Keratinocyte (primary cell): Measurements from ENCODE around the gene MBNL2. TPM values are rescaled to one million over a fixed set of nuclear protein-coding genes. Genes with fewer than 3 reads are reported as not detected.

Experiments
- DNase-seq: peaks from one replicate; pipeline ENCODE4 v3.0.0-alpha.2; 2011; ENCODE audit warnings: low read depth, missing footprints, low spot score
- FAIRE-seq: peaks from 2 replicates; lab custom pipeline; 2011; peaks lifted over from hg19 to GRCh38; lab: Jason Lieb, UNC
- H2AFZ ChIP-seq: 2 replicates; pipeline ENCODE4 v1.6.0; 2012; ENCODE audit warnings: low read length, control low read depth, inconsistent platforms; ENCODE audit not compliant: control insufficient read depth
- H3K27ac ChIP-seq: 2 replicates; pipeline ENCODE4 v1.5.1; 2011; ENCODE audit warnings: low read length; ENCODE audit not compliant: control insufficient read depth, insufficient read depth
- H3K27me3 ChIP-seq: 3 replicates; pipeline ENCODE4 v1.6.0; 2011; ENCODE audit warnings: low read length; ENCODE audit not compliant: control insufficient read depth, insufficient read depth; ENCODE audit errors: extremely low read depth
- H3K36me3 ChIP-seq, 2 experiments: 2 replicates in 1 of 2; 3 replicates in 1 of 2; pipeline ENCODE4 v1.5.1; 2011; ENCODE audit warnings: low read length in 2 of 2, mild to moderate bottlenecking in 1 of 2; ENCODE audit not compliant: control insufficient read depth in 2 of 2, insufficient read depth in 2 of 2; ENCODE audit errors: extremely low read depth in 1 of 2
- H3K4me1 ChIP-seq: 3 replicates; pipeline ENCODE4 v1.5.1; 2011; ENCODE audit warnings: low read length; ENCODE audit not compliant: control insufficient read depth, insufficient read depth; ENCODE audit errors: extremely low read depth
- H3K4me2 ChIP-seq: 3 replicates; pipeline ENCODE4 v1.6.0; 2011; ENCODE audit warnings: low read depth, low read length; ENCODE audit not compliant: control insufficient read depth, insufficient read depth; ENCODE audit errors: extremely low read depth
- H3K4me3 ChIP-seq, 3 experiments: fragments of 200-600 bp in 1 of 3; sonication (generic) in 1 of 3; 2 replicates in 2 of 3; 3 replicates in 1 of 3; pipeline ENCODE4 v1.5.1; 2011 to 2016; ENCODE audit warnings: low read length in 3 of 3, mild to moderate bottlenecking in 3 of 3, control low read depth in 2 of 3, inconsistent platforms in 1 of 3, low read depth in 1 of 3, mixed read lengths in 1 of 3, mixed run types in 1 of 3, moderate library complexity in 1 of 3; ENCODE audit not compliant: control insufficient read depth in 2 of 3, insufficient read depth in 2 of 3; ENCODE audit errors: extremely low read depth in 1 of 3
- H3K79me2 ChIP-seq: 2 replicates; pipeline ENCODE4 v1.6.0; 2012; ENCODE audit warnings: low read length; ENCODE audit not compliant: control insufficient read depth, insufficient read depth
- H3K9ac ChIP-seq: 3 replicates; pipeline ENCODE4 v1.6.0; 2011; ENCODE audit warnings: low read length; ENCODE audit not compliant: control insufficient read depth, insufficient read depth; ENCODE audit errors: extremely low read depth
- H3K9me1 ChIP-seq: 3 replicates; pipeline ENCODE4 v1.6.0; 2011; ENCODE audit warnings: low read length; ENCODE audit not compliant: control insufficient read depth, insufficient read depth; ENCODE audit errors: extremely low read depth
- H3K9me3 ChIP-seq: 2 replicates; pipeline ENCODE4 v1.5.1; 2012; ENCODE audit warnings: low read depth, low read length; ENCODE audit not compliant: control insufficient read depth
- H4K20me1 ChIP-seq: 3 replicates; pipeline ENCODE4 v1.6.0; 2011; ENCODE audit warnings: low read length; ENCODE audit not compliant: control insufficient read depth, insufficient read depth; ENCODE audit errors: extremely low read depth
- EZH2 ChIP-seq: IDR thresholded peaks from one replicate; pipeline ENCODE4 v1.6.1; 2012; ENCODE audit warnings: inconsistent platforms, mild to moderate bottlenecking, low read length, moderate library complexity
- dilution Hi-C: fragments of 300-500 bp; cut with MboI; formaldehyde crosslinking; loops from one replicate; pipeline ENCODE4 v1.7.0; 2020; ENCODE audit warnings: low sequenced_read_pairs; ENCODE audit not compliant: extremely low pct_ligation_motif_present
- polyA plus RNA-seq, 5 experiments: library from polyadenylated mRNA; depleted of rRNA in 3 of 5; stranded (reverse) in 3 of 5; stranded (forward) in 1 of 5; unstranded in 1 of 5; fragments of >200 nt; gene quantifications; 1 replicate in 1 of 5; 2 replicates in 3 of 5; 3 replicates in 1 of 5; pipeline versions ENCODE4 v1.2.1 to v1.2.3, GENCODE V29; 2011 to 2012; ENCODE audit warnings: missing spikeins in 2 of 5, low read depth in 1 of 5, low replicate concordance in 1 of 5
- TF ChIP-seq, protein P1 (sequence below), 3 experiments: IDR thresholded peaks in 1 of 3; conservative IDR thresholded peaks in 1 of 3; optimal IDR thresholded peaks in 1 of 3; 2 replicates in 2 of 3; 3 replicates in 1 of 3; pipeline versions ENCODE3 to v1.5.1; 2011; ENCODE audit warnings: low read length in 3 of 3, mild to moderate bottlenecking in 3 of 3, moderate library complexity in 2 of 3, control low read depth in 1 of 3, inconsistent platforms in 1 of 3; ENCODE audit not compliant: insufficient read depth in 2 of 3; ENCODE audit errors: extremely low read depth in 1 of 3

Gene MBNL2
- polyA plus RNA-seq, 1 donor (not counting 4 experiments of a cell fraction or from before 2014, with no cell fraction given): 28.4 TPM

DNA sequence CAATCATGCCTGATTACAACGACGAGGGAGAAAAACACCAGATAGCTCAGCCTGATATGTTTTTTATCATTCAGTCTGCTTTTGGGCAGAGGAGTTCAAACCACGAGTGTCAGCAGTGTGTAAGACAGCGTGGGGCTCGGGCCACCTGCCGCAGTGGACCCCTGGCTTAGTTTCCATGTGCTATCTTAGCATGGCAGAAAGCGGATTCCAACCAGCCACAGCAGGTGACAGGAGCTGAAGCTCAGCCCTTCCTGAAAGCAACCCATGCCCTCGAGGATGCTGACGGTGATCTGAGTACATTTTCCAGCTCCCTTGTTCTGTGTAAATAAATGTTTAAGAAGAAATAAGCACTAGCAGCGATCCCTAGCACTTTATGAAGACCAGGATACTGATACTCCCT is 32.2 kb upstream of the MBNL2 start:
- Histone ChIP-seq H2AFZ (no peak overlapping the region), H3K27me3 (no peaks in the 10 kb centered on the region), H4K20me1 (no peaks in the 10 kb centered on the region), H3K4me1 (peaks cover 23% of the 10 kb centered on the region), H3K4me2 (no peak overlapping the region), H3K79me2 (no peaks in the 10 kb centered on the region), H3K9ac (no peak overlapping the region), H3K9me3 (no peaks in the 10 kb centered on the region), H3K36me3 (no peaks in the 10 kb centered on the region), H3K27ac (no peak overlapping the region), H3K9me1 (no peaks in the 10 kb centered on the region), H3K4me3 (no peak overlapping the region)
- dilution Hi-C loops: no loop called here
- FAIRE-seq: no peak
- no peak for DNase-seq
- TF ChIP-seq, protein P1, sequence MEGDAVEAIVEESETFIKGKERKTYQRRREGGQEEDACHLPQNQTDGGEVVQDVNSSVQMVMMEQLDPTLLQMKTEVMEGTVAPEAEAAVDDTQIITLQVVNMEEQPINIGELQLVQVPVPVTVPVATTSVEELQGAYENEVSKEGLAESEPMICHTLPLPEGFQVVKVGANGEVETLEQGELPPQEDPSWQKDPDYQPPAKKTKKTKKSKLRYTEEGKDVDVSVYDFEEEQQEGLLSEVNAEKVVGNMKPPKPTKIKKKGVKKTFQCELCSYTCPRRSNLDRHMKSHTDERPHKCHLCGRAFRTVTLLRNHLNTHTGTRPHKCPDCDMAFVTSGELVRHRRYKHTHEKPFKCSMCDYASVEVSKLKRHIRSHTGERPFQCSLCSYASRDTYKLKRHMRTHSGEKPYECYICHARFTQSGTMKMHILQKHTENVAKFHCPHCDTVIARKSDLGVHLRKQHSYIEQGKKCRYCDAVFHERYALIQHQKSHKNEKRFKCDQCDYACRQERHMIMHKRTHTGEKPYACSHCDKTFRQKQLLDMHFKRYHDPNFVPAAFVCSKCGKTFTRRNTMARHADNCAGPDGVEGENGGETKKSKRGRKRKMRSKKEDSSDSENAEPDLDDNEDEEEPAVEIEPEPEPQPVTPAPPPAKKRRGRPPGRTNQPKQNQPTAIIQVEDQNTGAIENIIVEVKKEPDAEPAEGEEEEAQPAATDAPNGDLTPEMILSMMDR (optimal IDR thresholded peaks at IDR 0.05 in 1 of 3, IDR thresholded peaks at IDR 0.05 in 1 of 3, conservative IDR thresholded peaks at IDR 0.05 in 1 of 3; ENCODE audit: extremely low read depth in 1 of 3, insufficient read depth in 2 of 3, low read length in 3 of 3): no peak
- TF ChIP-seq EZH2: no peak

DNA sequence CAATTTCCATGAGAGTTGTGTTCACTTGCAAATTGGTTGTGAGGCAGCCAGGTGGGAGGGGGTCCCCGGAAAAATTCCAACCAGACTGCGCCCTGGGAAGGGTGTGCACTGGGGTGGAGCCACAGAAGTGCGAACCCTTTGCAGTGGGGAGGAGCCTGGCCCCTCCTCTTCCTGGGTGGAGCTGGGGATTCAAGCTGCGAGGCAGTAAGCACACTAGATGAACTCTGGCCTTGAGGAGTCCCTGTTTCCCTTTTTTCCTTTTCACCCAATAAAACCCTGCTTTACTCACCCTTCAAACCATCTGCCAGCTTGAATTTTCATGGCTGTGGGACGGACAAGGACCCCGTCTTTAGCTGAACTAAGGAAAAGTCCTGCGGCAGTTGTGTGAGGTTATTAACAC is 31.0 kb upstream of the MBNL2 start:
- no peak overlapping the region for H3K9ac ChIP-seq
- TF ChIP-seq EZH2: no peak
- TF ChIP-seq, protein P1 (optimal IDR thresholded peaks at IDR 0.05 in 1 of 3, IDR thresholded peaks at IDR 0.05 in 1 of 3, conservative IDR thresholded peaks at IDR 0.05 in 1 of 3; ENCODE audit: extremely low read depth in 1 of 3, insufficient read depth in 2 of 3, low read length in 3 of 3): no peak
- no peak overlapping the region for H2AFZ ChIP-seq
- H3K36me3 ChIP-seq: no peaks in the 10 kb centered on the region
- H3K4me2 ChIP-seq: no peak overlapping the region
- dilution Hi-C loops: no loop called here
- no peaks in the 10 kb centered on the region for H3K9me1 ChIP-seq
- FAIRE-seq (no peak), DNase-seq (no peak)
- no peaks in the 10 kb centered on the region for H3K27me3 ChIP-seq
- H3K27ac ChIP-seq: no peak overlapping the region
- H3K9me3 ChIP-seq: no peaks in the 10 kb centered on the region
- H3K4me3 ChIP-seq: no peak overlapping the region
- H3K79me2 ChIP-seq: no peaks in the 10 kb centered on the region
- no peaks in the 10 kb centered on the region for H4K20me1 ChIP-seq
- H3K4me1 ChIP-seq: peaks cover 26% of the 10 kb centered on the region
